Measurements from ENCODE around the gene CDK11A.
"Not testable (repeated sequence)": the region's sequence is repeated elsewhere in the genome, so short reads cannot be mapped to it uniquely, and the experiment has no call there.

Gene CDK11A

DNA sequence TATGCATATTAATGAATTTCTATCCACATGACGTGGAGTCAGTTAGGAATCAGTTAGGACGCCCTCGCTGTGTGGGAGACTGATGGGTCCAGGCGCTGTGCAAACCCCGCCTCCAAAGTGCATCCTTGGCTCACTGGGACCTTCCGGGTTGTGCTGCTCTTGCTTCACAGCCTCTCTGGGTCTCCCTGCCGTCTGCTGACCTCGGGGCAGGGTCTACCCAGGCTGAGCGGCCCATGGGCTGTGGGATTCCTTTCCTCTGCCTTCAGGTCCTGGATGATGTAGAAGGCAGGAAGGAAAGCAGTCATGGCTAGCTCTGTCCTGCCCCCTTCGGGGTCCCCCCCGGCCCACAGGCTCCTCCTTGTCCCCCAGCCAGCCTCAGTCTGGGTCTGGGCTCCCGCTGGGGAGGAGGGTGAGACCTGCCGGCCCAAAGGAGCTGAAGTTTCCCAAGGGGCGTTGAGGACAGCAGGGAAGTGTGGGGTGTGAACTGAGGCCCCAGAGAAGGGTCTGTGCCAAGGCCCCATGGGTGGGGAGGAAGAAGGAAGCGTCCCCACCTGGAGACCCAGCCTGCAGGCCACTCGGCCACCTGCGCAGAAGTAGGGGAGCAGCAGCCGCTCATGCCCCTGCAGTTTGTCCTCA lies 24.6 kb upstream of the CDK11A start:
- H3K4me1 ChIP-seq = peaks cover 8 to 12% (median 9%) of the 10 kb centered on the region in 10 experiments; a peak in 19 of 20 replicates
- H3K9me3 ChIP-seq (replicated peaks in 1 of 11) = no peaks in the 10 kb centered on the region
- peak overlapping the region in 10 of 11 experiments; percentile 1 to 48 (median 32); a peak in 13 of 22 replicates for H3K4me2 ChIP-seq
- H3K9ac ChIP-seq = peak overlapping the region in 8 of 11 experiments; percentile 7 to 39 (median 33); a peak in 7 of 22 replicates
- H4K20me1 ChIP-seq = peaks cover 0 to 19% (median 18%) of the 10 kb centered on the region in 11 experiments; a peak in 20 of 22 replicates
- peaks cover 17 to 19% (median 18%) of the 10 kb centered on the region in 11 experiments for H3K36me3 ChIP-seq
- H3K4me3 ChIP-seq = no peak overlapping the region
- H3K27me3 ChIP-seq = no peaks in the 10 kb centered on the region
- H3K27ac ChIP-seq = peak overlapping the region in 7 of 11 experiments; percentile 28 to 59 (median 43); a peak in 14 of 22 replicates
- TF ChIP-seq Cebpa-rat (IDR thresholded peaks at IDR 0.05) = no peak

DNA sequence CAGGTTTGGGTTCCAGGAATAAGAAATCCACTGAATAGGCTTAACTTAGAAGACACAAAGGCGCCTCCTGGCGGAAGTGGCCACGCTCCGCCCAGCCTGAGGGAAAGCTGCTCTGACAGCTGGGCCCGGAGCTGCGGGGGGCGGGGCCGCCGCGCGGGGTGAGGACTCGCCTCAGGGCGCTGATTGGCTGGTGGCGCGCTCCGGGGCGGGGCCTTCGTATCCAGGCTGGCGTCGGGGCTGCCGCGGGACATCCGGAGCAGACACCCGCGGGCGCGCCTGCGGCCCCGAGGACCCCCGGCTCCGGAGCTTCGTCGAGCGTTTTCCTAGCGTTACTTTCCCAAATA lies 22.4 kb upstream of the CDK11A start:
- not testable (repeated sequence) for H3K27me3 ChIP-seq; H4K20me1 ChIP-seq; H3K4me2 ChIP-seq; H3K9me3 ChIP-seq (replicated peaks in 1 of 11)
- Histone ChIP-seq H3K4me3 (peak overlapping the region in 2 of 10 experiments; percentile 45 to 59; a peak in 7 of 20 replicates), H3K27ac (peak overlapping the region; percentile 88 to 93 (median 91); a peak in 19 of 22 replicates), H3K4me1 (peaks cover 12 to 28% (median 14%) of the 10 kb centered on the region in 10 experiments), H3K9ac (peak overlapping the region; percentile 82 to 94 (median 88); a peak in 16 of 22 replicates), H3K36me3 (peaks cover 0 to 13% (median 5%) of the 10 kb centered on the region in 11 experiments; a peak in 10 of 22 replicates)

- Histone ChIP-seq H3K4me3 (peak overlapping the region; percentile 45 to 67 (median 58)), H3K36me3 (peaks cover 0 to 16% (median 5%) of the 10 kb centered on the region in 11 experiments; a peak in 10 of 22 replicates), H3K4me1 (peaks cover 12 to 31% (median 14%) of the 10 kb centered on the region in 10 experiments), H3K27ac (peak overlapping the region; percentile 88 to 93 (median 91)), H3K9ac (peak overlapping the region; percentile 82 to 94 (median 88)), H3K4me2 (peak overlapping the region in 2 of 11 experiments; percentile 20 to 38; a peak in 2 of 22 replicates)
- H3K9me3 ChIP-seq (replicated peaks in 1 of 11); H3K27me3 ChIP-seq; H4K20me1 ChIP-seq: not testable (repeated sequence)
Measured at GRCh38 chr1:1745651-1746565, 21.8 kb upstream of the CDK11A start.

GRCh38 chr1:1742529-1742928 lies 18.4 kb upstream of the CDK11A start:
- not testable (repeated sequence) for H3K4me3 ChIP-seq; H3K27me3 ChIP-seq; H3K9ac ChIP-seq; H3K9me3 ChIP-seq (replicated peaks in 1 of 11); H4K20me1 ChIP-seq
- Histone ChIP-seq H3K4me2 (peak overlapping the region in 2 of 11 experiments; percentile 18 to 58; a peak in 2 of 22 replicates), H3K36me3 (peaks cover 4 to 30% (median 10%) of the 10 kb centered on the region in 11 experiments; a peak in 15 of 22 replicates), H3K4me1 (peaks cover 4 to 34% (median 10%) of the 10 kb centered on the region in 10 experiments; a peak in 16 of 20 replicates), H3K27ac (peak overlapping the region in 1 of 11 experiments; percentile 25; a peak in 2 of 22 replicates)

- not testable (repeated sequence) for H4K20me1 ChIP-seq; H3K4me3 ChIP-seq; H3K9me3 ChIP-seq (replicated peaks in 1 of 11); H3K27me3 ChIP-seq
- Histone ChIP-seq H3K4me1 (peaks cover 4 to 42% (median 15%) of the 10 kb centered on the region in 10 experiments; a peak in 16 of 20 replicates), H3K36me3 (peaks cover 6 to 37% (median 16%) of the 10 kb centered on the region in 11 experiments; a peak in 18 of 22 replicates), H3K9ac (peak overlapping the region in 3 of 11 experiments; percentile 18 to 61 (median 38); a peak in 3 of 22 replicates), H3K27ac (peak overlapping the region in 5 of 11 experiments; percentile 15 to 65 (median 51); a peak in 6 of 22 replicates), H3K4me2 (peak overlapping the region in 2 of 11 experiments; percentile 54 to 58; a peak in 4 of 22 replicates)
Measured at GRCh38 chr1:1741013-1741412, 16.9 kb upstream of the CDK11A start.

GRCh38 chr1:1738799-1739337 lies 14.7 kb upstream of the CDK11A start:
- not testable (repeated sequence) for H3K4me2 ChIP-seq; H3K27ac ChIP-seq; H3K27me3 ChIP-seq; H3K9me3 ChIP-seq (replicated peaks in 1 of 11); H4K20me1 ChIP-seq; H3K4me3 ChIP-seq; H3K9ac ChIP-seq
- Histone ChIP-seq H3K36me3 (peaks cover 19 to 58% (median 29%) of the 10 kb centered on the region in 11 experiments), H3K4me1 (peaks cover 4 to 42% (median 15%) of the 10 kb centered on the region in 10 experiments; a peak in 16 of 20 replicates)

DNA sequence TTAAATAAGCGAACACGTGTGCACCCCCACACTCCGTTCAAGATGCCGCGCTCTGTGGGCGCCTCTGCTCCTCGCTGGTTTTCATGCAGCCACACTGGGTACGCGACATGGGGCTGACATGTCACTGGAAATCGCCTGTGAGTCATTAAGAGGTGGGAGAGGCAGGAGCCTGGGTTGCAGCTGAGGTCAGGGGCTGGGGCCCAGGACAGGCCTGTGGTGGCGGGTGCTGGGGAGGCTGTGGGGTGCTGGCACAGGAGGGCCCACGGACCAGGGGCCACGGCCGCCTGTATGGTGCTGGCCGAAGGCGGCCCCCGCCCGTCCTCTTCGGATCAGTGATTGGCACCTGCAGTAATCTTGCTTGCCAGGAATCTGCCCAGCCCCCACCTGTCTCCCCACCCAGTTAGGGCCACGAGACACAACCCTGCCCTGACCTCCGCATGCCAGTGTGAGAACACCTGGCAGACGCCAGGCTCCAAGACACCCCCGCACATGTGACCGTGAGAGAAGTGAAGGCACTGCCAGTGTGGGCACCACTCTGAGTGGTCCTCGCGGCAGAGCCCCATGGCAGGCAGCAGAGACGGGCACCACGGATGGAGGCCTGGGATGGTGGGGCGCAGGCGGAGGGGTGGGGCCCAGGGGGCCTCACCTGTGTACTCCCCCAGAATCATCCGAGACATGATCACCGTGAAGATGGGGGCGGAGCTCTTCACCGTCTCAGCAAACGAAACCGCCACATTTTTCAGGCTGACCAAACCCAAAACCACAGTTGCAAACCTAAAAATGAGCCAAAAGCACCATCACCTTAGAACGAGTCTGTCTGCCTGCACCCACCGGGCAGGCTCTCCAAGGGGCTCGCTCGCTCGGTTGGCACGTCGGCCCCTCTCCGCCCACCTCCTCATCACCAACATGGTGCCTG lies 13.8 kb upstream of the CDK11A start:
- H3K27me3 ChIP-seq; H3K9me3 ChIP-seq (replicated peaks in 1 of 11); H3K9ac ChIP-seq; H3K4me3 ChIP-seq; H4K20me1 ChIP-seq: not testable (repeated sequence)
- peak overlapping the region in 1 of 11 experiments; percentile 38; a peak in 3 of 22 replicates for H3K27ac ChIP-seq
- peaks cover 24 to 64% (median 37%) of the 10 kb centered on the region in 11 experiments for H3K36me3 ChIP-seq
- peak overlapping the region in 3 of 11 experiments; percentile 31 to 46 (median 38); a peak in 6 of 22 replicates for H3K4me2 ChIP-seq
- peaks cover under 1 to 35% (median 11%) of the 10 kb centered on the region in 10 experiments; a peak in 15 of 20 replicates for H3K4me1 ChIP-seq

DNA sequence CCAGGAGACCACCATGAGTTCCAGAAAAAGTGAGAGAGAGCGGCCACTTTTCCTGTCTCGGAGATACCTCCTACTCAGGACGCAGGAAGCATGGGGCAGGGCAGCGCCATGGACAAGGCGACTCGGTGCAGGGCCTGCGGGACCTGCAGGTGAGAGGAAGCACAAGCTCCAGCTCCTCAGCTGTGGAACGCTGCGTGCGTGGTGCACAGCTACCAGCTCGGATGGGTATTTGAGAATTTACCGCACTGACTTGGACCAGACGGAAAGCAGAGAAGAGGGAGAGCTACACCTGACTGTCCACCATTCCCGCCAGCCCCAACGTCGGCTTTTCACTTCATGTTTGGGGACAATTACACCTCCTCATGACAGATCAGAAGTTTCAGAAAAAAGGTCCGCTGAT lies 8.2 kb upstream of the CDK11A start:
- no peak overlapping the region for H3K4me2 ChIP-seq
- H3K36me3 ChIP-seq = peaks cover 49 to 82% (median 66%) of the 10 kb centered on the region in 11 experiments
- H3K4me1 ChIP-seq = peaks cover 0 to 29% (median 15%) of the 10 kb centered on the region in 10 experiments; a peak in 12 of 20 replicates
- TF ChIP-seq Cebpa-rat (IDR thresholded peaks at IDR 0.05) = no peak
- H4K20me1 ChIP-seq = peaks cover 0 to 4% (median 0%) of the 10 kb centered on the region in 11 experiments; a peak in 2 of 22 replicates
- H3K27me3 ChIP-seq = no peaks in the 10 kb centered on the region
- H3K9ac ChIP-seq = no peak overlapping the region
- H3K9me3 ChIP-seq (replicated peaks in 1 of 11) = no peaks in the 10 kb centered on the region
- no peak overlapping the region for H3K4me3 ChIP-seq
- H3K27ac ChIP-seq = 0 out of 22 replicates have a peak overlapping the region, but pooled peaks of 1 of the 11 experiments have one; percentile 14
